ENCODE measurements around the gene PDGFB. TPM values are rescaled to one million over a fixed set of nuclear protein-coding genes. Genes with fewer than 3 reads are reported as not detected.

PDGFB gene
- total RNA-seq = 10 to 100 TPM in 1 of 4 donors, 1 to 10 TPM in 3; 6.0 to 20.0 (median 8.9) TPM

GRCh38 chr22:39244496-39245129, at the start of gene PDGFB:
TSS of gene PDGFB (minus strand) at chr22:39244982. CDS start at chr22:39243963, 1,019 bp downstream.
- in situ Hi-C loops (cut with MboI; ENCODE audit: low sequenced_read_pairs in 4 of 4) = no loop called here
- Histone ChIP-seq H3K27me3 (no peaks in the 10 kb centered on the region), H3K4me3 (peak within 1 kb of the TSS; percentile 54 to 83 (median 62)), H3K27ac (peak within 1 kb of the TSS; percentile 91 to 97 (median 92)), H3K9me3 (no peaks in the 10 kb centered on the region), H3K36me3 (no peaks in the 10 kb centered on the region), H3K4me1 (peaks cover 33 to 48% of the 10 kb centered on the region in 2 donors)
- TF ChIP-seq CTCF (IDR thresholded peaks at IDR 0.05 in 4 of 5, conservative IDR thresholded peaks at IDR 0.05 in 1 of 5) (peak in 1 of 5 experiments; percentile 15), POLR2A (IDR thresholded peaks at IDR 0.05) (peak; percentile 38 to 41)
- intact Hi-C loops (cut with DNase I; ENCODE audit: low total_unique reads) = loop anchor here (2.0 kb wide), 2 partner anchors 38 to 72 kb away; no protein-coding TSS in a partner anchor
- DNase-seq (no peak), ATAC-seq (peak in 1 of 2 donors; percentile 25)

- intact Hi-C loops (cut with DNase I; ENCODE audit: low total_unique reads) = no loop called here
- TF ChIP-seq CTCF (IDR thresholded peaks at IDR 0.05 in 4 of 5, conservative IDR thresholded peaks at IDR 0.05 in 1 of 5) (no peak), POLR2A (IDR thresholded peaks at IDR 0.05) (no peak)
- H3K9me3 ChIP-seq = no peaks in the 10 kb centered on the region
- peaks cover 43 to 49% of the 10 kb centered on the region in 2 donors for H3K4me1 ChIP-seq
- DNase-seq = no peak
- no peak for ATAC-seq
- H3K27ac ChIP-seq = no peak overlapping the region
- no peak overlapping the region for H3K4me3 ChIP-seq
- in situ Hi-C loops (cut with MboI; ENCODE audit: low sequenced_read_pairs in 4 of 4) = no loop called here
- no peaks in the 10 kb centered on the region for H3K36me3 ChIP-seq
- no peaks in the 10 kb centered on the region for H3K27me3 ChIP-seq
Observed at GRCh38 chr22:39293766-39294368, 49.1 kb upstream of the PDGFB start.

- in situ Hi-C loops (cut with MboI; ENCODE audit: low sequenced_read_pairs in 4 of 4) (no loop called here), intact Hi-C loops (cut with DNase I; ENCODE audit: low total_unique reads) (no loop called here)
- Histone ChIP-seq H3K27ac (peak overlapping the region; percentile 77 to 83 (median 80)), H3K27me3 (no peaks in the 10 kb centered on the region), H3K36me3 (no peaks in the 10 kb centered on the region), H3K4me3 (no peak overlapping the region), H3K9me3 (no peaks in the 10 kb centered on the region), H3K4me1 (peaks cover 37 to 38% of the 10 kb centered on the region in 2 donors)
- peak; percentile 60 to 65 for ATAC-seq
- TF ChIP-seq POLR2A (IDR thresholded peaks at IDR 0.05) (peak; percentile 34 to 56), CTCF (IDR thresholded peaks at IDR 0.05 in 4 of 5, conservative IDR thresholded peaks at IDR 0.05 in 1 of 5) (no peak)
- DNase-seq = peak; percentile 71 to 78
Observed at GRCh38 chr22:39292561-39293074, 47.8 kb upstream of the PDGFB start.

- ATAC-seq (no peak), DNase-seq (no peak)
- no peaks in the 10 kb centered on the region for H3K27me3 ChIP-seq
- no peaks in the 10 kb centered on the region for H3K36me3 ChIP-seq
- no peak for TF ChIP-seq POLR2A (IDR thresholded peaks at IDR 0.05)
- no peak for TF ChIP-seq CTCF (IDR thresholded peaks at IDR 0.05 in 4 of 5, conservative IDR thresholded peaks at IDR 0.05 in 1 of 5)
- H3K4me3 ChIP-seq = no peak overlapping the region
- peak overlapping the region; percentile 77 to 83 (median 80) for H3K27ac ChIP-seq
- intact Hi-C loops (cut with DNase I; ENCODE audit: low total_unique reads) (no loop called here), in situ Hi-C loops (cut with MboI; ENCODE audit: low sequenced_read_pairs in 4 of 4) (no loop called here)
- H3K4me1 ChIP-seq = peaks cover 31 to 33% of the 10 kb centered on the region in 2 donors
- no peaks in the 10 kb centered on the region for H3K9me3 ChIP-seq
Observed at GRCh38 chr22:39292031-39292462, 47.3 kb upstream of the PDGFB start.
